Right hindlimb (tissue), 1 donor: ENCODE results near the gene RNF20.
"Not testable (repeated sequence)": the region's sequence is repeated elsewhere in the genome, so short reads cannot be mapped to it uniquely, and the experiment has no call there.

Experiments used
- DNase-seq: peaks from one replicate; pipeline ENCODE4 v3.0.0-alpha.2; 2018

Gene RNF20

DNA sequence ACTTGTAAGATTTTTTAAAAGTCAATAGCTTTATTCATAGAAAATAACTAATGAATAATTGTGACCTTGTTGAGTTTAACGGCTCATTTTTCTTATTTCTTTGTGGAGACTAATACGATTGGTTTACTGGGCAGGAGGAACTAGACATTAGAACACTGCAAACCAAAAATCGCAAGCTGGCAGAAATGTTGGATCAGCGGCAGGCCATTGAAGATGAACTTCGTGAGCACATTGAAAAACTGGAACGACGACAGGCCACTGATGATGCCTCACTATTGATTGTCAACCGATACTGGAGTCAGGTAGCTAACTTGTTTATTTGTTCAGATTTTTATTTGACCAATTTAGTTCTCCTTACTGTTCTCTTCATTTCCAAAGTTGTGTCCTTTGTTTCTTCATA, 6.4 kb downstream of the RNF20 start:
- DNase-seq, result no peak

DNA sequence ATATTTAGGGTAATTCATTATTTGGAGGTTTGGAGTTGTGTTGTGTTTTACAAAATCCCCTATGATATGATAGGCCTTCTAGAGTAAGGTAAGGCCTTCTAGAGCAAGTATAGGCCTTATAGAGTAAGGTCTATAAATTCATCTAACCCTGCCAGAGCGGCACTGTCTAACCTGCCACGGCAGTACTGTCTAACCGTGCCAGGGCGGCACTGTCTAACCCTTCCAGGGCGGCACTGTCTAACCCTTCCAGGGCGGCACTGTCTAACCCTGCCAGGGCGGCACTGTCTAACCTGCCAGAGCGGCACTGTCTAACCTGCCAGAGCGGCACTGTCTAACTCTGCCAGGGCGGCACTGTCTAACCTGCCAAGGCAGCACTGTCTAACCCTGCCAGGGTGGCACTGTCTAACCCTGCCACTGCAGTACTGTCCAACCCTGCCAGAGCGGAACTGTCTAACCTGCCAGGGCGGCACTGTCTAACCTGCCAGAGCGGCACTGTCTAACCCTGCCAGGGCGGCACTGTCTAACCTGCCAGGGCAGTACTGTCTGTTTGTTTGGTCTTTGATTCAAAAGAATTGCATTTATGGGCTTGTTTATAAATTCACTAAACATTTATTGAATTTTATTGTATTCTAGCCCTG, 9.6 kb downstream of the RNF20 start:
- DNase-seq, result no peak

DNA sequence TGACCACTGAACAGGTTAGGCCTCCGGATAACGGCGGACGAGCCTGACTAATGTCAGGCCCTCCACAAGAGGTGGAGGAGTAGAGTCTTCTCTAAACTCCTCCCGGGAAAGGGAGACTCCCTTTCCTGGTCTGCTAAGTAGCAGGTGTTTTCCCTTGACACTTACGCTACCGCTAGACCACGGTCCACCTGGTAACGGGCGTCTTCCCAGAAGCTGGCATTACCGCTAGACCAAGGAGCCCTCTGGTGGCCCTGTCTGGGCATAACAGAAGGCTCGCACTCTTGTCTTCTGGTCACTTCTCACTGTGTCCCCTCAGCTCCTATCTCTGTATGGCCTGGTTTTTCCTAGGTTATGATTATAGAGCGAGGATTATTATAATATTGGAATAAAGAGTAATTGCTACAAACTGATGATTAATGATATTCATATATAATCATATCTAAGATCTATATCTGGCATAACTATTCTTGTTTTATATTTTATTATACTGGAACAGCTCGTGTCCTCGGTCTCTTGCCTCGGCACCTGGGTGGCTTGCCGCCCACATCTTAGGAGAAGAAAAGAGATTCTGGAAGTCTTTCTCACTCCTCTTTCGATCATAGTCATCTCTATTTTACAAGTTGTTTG, 15.9 kb downstream of the RNF20 start:
- DNase-seq, result not testable (repeated sequence)

DNA sequence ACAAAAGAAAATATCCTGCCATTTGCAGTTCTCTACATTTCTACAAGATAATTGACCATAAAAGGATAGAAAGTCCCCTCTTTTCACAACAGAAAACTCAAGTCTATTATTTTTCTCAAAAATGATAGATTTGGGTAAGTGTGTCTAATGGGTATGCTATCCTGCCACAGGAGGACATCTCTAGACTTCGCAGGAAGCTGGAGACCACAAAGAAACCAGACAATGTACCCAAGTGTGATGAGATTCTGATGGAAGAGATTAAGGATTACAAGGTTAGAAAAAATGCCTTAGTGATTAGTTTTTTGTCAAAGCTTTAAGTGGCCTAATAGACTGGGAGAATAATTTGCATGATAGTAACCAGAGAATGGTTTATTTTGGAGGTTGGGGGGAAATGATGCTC, 28.1 kb downstream of the RNF20 start:
- DNase-seq, result no peak

DNA sequence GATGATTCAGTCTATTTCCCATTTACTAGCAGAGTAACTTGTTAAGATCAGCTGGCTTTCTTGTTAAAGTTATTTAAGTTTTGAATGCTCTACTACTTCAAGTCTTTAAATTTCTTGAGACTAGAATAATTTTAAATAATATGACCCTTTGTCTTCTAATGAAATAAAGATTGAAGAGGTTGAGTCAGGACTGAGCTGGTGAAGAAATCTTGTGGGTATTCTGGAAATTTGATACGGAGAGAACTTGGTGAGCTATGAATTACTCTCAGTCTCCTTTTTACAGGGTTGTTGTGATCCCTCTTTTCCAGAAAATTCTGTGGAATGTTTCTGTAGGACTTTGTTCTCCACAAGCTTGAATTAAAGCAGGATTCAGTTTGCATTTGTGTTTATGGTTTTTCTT, 29.3 kb downstream of the RNF20 start:
- DNase-seq, result no peak

DNA sequence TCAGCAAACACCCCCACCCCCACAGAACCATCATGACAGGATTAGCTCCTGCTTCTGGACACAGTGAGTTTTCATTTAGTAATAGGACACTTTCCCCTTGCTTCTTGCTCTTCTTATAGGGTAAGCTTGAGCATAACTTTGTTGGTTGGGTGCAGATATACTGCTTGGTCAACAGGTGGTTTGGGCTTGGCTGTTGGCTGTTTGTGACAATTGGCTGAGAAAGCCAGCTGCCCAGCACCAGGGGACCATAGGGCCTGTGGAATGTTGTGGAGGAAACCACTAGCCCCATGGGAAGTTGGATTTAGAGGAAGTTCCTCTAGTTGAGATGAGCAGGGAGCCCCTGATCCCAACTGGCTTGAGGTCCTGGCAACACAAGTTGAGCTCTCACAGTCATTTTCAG, 30.6 kb downstream of the RNF20 start:
- no peak for DNase-seq

DNA sequence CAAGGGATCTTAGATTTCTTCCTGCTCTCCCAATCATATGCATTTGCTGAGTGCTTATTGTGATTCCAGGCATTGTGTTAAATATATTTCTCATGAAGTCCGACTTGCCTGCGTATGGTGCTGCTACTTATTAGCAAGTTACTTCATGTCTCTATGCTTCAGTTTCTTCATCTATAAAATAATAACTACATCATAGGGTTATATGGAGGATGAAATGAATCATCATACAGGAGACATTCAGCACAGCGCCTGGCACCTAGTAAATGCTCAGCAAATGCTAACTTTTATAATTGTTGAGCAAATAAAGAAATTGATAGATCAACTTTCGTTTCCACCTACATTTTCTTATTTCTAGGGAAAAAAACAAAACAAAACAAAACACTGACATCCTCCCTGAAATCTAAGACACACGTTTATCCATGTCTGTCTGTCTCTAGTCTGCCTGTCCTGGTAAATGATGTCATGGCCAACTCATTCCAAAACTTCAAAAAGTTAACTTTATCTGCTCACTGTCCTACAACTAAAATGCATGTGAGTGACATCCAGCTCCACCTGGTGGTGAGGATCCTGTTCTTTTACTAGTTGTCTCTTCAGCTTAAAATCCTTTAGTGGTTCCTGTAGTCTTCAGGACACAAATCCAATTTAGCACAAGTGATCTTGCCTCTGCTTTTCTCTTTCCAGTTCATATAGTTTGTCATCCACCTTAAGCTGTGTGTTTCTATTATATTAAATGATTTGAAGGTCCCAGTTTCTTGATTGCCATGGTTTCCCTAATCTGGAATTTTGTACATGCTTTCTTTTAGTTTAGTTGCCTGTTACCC, 33.5 kb downstream of the RNF20 start:
- no peak for DNase-seq

DNA sequence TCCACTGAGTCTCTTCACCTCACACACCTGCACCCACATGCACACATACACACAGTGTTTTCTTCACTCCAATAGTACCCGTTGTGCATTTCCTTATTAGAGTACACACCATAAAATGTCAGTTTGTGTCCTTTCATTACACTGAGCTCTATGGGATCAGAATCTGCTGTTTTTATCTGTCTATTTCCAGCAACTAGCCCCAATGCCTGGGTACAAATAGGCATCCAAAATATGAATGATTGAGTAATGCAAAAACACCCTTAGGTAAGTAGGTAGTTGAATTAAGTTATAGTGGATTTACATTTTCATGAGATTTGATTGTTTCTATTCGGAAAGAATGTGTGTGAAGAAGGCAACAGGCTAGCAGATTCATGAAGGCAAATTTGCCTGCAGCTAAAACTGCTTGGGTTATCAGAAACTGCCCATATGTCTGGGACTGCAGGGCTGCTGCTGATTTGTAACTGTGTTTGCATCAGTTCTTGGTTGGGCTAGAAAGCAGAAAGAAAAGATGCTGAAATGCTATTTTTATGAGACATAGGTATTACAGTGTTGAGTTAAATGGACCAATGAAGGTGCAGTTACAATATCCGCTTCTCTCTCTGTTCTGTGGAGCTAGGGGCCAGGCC, 34.2 kb downstream of the RNF20 start:
- no peak for DNase-seq

DNA sequence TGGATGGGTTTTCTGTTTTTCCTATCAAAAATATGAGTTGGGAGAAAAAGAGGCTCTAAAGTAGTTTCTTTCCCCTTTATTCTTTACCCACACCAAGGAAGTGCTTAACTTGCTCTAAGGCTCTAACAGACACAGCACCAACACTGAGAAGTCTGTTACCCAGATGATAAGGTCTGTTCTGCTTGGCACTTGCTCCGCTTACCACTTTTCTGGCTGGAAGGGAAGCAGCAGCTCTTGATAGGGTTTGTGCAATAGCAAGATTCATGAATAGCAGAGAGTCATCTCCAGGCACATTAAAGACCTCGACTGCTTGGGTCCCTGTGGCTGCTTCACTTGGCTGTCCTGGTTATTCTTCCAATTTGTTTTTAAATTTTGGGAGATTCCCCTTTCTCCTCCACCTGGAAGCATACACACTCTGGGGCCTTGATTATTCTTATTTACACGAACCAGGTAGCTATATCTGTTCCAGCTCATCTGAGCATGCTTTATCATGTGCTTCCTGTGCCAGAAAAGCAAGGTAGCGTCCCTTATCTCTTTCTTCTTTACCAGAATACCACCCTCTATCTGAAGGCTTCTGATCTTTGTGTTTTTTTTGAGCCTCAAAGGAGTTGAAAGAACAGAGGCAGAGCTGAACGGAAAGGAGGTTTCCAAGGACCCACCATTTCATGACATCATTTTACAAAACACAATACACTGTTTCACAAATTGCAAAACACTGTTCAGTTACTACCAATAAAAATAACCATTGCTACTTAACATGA, 36.3 kb downstream of the RNF20 start:
- no peak for DNase-seq

DNA sequence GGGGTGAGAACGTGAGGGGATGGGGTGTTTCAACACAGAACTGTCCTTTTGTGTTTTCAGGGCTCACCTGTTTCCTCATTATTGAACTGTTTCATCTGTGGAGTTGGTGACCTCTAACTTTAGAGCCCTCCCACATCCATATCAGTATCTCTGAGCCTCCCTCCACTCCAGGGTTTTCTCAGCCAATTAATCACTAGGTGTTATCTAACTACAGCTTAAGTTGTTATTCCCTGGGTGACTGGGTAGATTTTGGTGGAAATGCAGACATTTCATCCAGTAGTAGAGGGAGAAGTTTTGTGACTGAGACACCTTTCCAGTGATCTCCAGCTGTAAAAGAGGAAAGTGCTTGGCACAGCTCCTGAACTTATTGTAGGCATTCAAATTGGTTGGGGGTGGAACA, 37.5 kb downstream of the RNF20 start:
- no peak for DNase-seq

DNA sequence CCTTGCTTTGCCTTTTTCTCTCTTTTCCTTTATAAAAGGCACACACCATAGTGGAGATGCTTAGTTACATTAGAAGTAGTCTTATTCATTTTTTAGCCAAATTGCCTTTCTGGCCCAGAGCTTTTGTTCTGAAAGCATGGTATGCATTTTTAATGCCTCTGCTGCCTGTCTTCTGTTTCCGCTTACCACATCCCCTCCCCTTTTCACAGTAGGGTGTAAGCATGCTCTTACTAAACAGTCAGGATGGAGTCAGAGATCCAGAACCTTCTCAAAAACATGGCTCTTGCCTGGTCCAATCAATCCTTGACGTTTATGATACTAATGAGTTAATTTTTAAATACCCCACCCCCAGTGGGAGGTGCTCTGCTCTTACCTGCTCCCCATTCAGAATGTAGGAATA, 38.7 kb downstream of the RNF20 start:
- DNase-seq, result no peak

DNA sequence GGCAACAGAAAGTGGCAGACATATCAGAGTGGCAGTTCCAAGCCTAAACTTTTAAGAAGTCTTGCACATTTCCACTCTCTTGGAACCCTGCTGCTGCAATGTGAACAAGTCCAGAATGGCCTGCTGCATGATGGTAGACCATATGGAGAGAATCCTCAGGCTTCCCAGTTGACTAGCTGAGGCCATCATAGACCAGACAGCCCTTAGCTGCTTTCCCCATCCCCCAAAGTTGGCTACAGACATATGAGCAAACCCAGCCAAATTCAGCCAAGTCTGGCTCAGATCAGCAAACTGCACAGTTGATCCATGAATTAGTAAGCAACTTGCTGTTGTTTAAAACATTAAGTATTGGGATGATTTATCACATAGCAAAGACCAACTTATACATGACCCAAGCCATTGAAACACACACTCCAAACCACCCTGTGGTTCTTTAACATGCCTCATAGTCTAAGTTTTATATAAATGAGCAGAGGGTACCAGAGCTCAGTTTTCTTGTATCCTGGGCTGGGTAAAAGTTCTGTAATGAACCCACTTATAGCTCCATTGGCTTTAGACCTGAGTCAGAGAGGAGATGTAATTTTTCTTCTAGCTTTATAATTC, 41.2 kb downstream of the RNF20 start:
- DNase-seq, result no peak

DNA sequence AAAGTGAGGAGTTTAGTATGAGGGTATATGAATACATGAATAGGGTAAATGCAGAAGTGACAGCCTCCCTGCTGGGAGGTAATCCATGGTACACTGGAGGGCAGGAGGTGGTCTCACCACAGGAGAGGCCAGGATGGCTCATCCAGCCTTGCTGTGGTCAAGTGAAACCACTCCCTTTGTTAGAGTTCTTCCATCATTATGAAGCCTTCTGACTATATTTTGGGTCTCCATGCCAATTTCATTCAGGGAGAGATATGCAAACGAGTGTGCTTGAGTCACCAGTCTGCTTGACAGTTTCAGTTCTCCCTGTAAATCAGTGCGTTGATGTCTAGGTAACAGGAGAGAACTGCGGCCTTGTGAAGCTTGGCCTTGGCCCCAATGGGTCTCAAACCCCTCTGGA, 44.7 kb downstream of the RNF20 start:
- no peak for DNase-seq

DNA sequence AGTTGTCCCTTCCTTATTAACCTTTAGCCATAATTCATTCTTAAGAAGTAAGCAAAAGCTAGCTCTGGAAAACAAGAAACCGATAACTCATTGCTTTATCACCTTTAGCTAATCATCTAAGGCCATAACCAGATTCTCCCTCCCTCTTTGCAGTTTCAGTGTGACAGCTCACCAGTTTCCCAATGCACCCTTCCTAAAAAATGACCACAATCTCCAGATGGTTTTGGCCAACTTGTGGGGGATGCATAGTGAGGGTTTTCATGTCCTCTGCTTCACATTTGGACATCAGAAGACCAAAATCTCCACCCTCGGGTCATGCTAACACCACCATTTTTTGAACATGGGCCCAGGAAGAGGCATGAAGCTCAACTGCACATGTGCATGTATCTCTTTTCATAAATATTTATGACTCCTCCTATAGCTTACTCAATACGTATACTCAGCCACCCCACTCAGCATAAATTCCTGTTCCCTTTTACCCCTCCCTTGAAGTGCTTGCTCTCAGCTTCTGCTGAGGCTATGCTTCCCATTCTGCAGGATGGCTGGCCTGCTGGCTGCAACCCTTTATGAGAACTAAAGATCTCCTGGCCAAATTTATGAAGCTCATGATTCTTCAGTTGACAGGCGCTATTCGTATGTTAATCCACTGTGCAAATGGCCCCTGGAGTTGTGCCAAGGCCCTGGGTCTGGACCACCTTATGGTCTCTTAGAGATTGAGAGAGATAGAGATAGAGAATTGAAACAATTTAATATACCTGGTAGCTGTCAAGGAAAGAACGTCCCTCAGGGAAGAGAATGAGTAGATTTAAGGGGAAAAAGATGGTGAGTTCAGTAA, 46.3 kb downstream of the RNF20 start:
- DNase-seq, result peak; percentile 34

DNA sequence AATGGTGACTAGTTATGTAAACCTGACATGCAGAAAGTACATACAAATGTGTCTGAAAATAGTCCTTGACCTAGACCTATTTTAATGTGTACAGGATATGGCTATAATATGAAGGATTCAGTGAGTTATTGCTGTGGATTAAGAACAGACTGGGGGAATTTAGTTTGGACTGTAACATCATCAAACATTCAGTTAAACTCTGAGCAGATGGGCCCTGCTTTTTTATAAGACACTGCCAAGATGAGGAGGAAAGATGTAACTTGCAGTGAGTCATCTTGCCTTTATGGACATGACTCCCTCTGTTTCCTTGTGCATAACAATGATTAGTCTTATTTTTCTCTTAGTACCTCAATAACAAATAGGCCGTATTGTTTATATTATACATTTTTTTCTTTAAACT, 48.9 kb downstream of the RNF20 start:
- DNase-seq, result no peak

DNA sequence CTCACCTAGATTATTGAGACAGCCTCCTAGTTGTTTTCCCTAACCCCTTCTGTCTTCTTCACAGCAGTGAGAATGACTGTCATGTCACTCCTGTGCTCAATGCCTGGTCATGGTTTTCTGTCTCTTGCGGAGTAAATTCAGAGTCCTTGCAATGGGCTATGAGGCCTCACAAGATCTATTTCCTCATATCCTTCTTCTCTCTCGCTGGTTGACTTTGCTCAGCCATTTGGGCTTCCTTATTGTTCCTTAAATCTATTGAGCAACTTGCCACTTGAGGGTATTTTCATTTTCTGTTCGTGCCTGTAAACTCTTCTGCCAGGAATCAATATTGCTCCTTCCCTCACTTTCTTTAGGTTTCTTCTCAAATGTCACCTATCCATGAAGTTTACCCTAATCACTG, 52.1 kb downstream of the RNF20 start:
- DNase-seq, result no peak

DNA sequence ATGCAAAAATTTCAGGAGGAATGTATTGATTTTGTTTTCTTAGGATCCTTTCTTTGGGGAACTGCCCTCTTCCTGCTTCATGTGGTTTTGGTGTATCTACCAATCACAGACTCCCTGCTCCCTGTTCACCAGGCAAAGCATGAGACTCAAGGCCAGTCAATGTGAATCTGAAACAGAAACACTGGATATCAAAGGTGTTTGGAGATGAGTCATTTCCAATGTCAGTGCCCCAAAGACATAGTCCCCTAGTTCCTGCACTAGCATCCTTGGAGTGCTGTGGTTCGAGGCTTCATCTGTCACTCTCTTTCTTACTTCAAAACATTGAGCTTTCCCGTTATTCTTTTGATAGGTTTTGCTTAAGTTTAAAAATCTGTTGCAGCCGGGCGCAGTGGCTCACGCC, 53.0 kb downstream of the RNF20 start:
- DNase-seq, result no peak

DNA sequence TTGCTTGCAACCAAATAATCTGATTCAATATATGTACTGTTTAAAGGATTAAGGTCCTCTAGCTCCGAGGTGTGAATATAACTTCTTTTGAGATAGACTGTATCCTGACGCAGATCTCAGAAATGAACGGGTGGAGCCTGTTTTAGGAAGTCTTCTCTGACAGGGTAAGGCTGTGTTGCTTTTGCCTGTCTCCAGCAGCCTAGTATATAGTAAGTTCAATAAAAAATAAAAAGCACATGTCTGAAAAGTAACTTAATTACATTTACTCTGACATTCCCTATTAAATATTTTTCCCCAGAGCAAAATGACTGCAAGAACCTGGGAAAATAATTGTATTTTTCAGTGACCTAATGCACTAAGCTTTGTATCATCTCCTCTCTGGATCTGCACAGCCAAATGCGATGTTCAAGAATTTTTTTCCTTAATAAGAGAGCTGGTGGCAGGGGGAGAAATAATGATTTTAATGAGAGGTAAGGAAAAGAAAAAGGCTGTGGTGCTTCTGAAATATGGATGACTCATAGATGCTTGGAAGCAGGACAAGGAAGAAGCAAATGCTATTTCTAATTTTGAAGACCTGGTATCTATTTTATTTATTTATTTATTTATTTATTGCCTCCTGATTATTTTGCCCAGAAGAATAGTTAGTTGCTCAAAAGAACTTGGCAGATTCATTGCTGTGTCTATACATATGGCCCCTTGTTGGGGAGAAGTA, 53.8 kb downstream of the RNF20 start:
- no peak for DNase-seq

DNA sequence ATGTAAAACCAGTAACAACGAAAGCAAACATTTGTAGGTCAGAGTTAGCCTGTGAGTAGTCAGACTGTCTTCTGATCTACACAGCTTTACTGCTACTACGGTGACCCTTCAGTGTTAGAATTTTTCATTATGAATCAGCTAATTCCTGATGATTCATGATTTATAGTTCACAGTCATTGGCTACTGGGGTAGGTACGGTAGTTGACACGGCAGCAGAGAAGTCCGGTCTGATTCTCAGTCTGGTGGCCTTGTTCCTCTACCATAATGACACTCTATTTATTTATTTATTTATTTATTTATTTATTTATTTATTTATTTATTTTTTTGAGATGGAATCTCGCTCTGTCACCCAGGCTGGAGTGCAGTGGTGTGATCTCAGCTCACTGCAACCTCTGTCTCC, 56.4 kb downstream of the RNF20 start:
- DNase-seq, result not testable (repeated sequence)

DNA sequence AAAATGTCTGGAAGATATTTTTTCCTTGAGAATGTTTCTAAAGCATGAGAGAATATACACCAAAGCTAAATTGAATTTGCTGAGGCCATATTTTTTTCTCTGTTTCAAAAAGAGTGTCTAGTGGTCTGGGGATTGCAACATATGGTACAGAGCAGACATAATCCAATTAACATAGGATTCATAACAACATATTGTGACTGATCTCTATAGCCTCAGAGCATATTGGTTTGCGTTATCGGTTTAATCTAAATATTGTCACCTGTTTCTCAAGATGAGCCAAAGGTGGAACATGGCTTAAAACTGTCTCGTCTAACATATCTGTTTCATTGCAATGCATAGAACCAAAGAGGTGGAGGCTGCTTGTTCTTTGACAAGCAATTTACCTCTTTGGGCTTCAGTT, 57.2 kb downstream of the RNF20 start:
- no peak for DNase-seq
